Mesenchymal stem cell (in vitro differentiated cells and primary cell): ENCODE data around the gene APBB1IP.

Experiments used
- DNase-seq: peaks from one replicate; pipeline ENCODE4 v3.0.0-alpha.2; 2013
- H2AFZ ChIP-seq: one replicate; pipeline ENCODE4 v1.6.1; 2013; ENCODE audit warnings: low read depth, mild to moderate bottlenecking, control low read depth, inconsistent platforms, low read length, moderate library complexity
- H2AK5ac ChIP-seq: 2 replicates; pipeline ENCODE4 v1.6.1; 2013; ENCODE audit warnings: low read length, moderate library complexity, mild to moderate bottlenecking, inconsistent platforms; ENCODE audit not compliant: severe bottlenecking
- H2BK120ac ChIP-seq: one replicate; pipeline ENCODE4 v1.6.1; 2013; ENCODE audit warnings: low read depth, mild to moderate bottlenecking, inconsistent platforms, low read length, moderate library complexity
- H2BK12ac ChIP-seq, 2 experiments: one replicate each; pipeline ENCODE4 v1.6.1; 2013; ENCODE audit warnings: inconsistent platforms in 2 of 2, low read length in 2 of 2, mild to moderate bottlenecking in 2 of 2, moderate library complexity in 2 of 2, control low read depth in 1 of 2
- H2BK15ac ChIP-seq: one replicate; pipeline ENCODE4 v1.6.1; 2013; ENCODE audit warnings: mild to moderate bottlenecking, low read depth, inconsistent platforms; ENCODE audit not compliant: poor library complexity, severe bottlenecking
- H2BK5ac ChIP-seq: 2 replicates; pipeline ENCODE4 v1.6.1; 2013; ENCODE audit warnings: low read depth, mild to moderate bottlenecking, low read length, control low read depth, inconsistent platforms; ENCODE audit not compliant: poor library complexity, severe bottlenecking
- H3K14ac ChIP-seq, 2 experiments: one replicate each; pipeline ENCODE4 v1.6.1; 2013; ENCODE audit warnings: inconsistent platforms in 2 of 2, low read length in 2 of 2, control low read depth in 1 of 2, mild to moderate bottlenecking in 1 of 2, moderate library complexity in 1 of 2
- H3K18ac ChIP-seq, 2 experiments: one replicate each; pipeline ENCODE4 v1.6.1; 2013; ENCODE audit warnings: inconsistent platforms in 2 of 2, low read length in 2 of 2, control low read depth in 1 of 2, low read depth in 1 of 2, mild to moderate bottlenecking in 1 of 2
- H3K23ac ChIP-seq, 2 experiments: one replicate each; pipeline ENCODE4 v1.6.1; 2013; ENCODE audit warnings: inconsistent platforms in 2 of 2, low read length in 2 of 2, mild to moderate bottlenecking in 2 of 2, moderate library complexity in 2 of 2, control low read depth in 1 of 2
- H3K27ac ChIP-seq: 2 replicates; pipeline ENCODE4 v1.5.1; 2013; ENCODE audit warnings: mild to moderate bottlenecking, moderate library complexity, low read length, control low read depth, inconsistent platforms; ENCODE audit not compliant: poor library complexity, severe bottlenecking
- H3K27me3 ChIP-seq, 2 experiments: 2 replicates each; pipeline versions ENCODE4 v1.6.1 to v1.7.0; 2013; ENCODE audit warnings: low read length in 2 of 2, mild to moderate bottlenecking in 2 of 2, moderate library complexity in 2 of 2, control low read depth in 1 of 2, inconsistent platforms in 1 of 2; ENCODE audit not compliant: control insufficient read depth in 1 of 2, insufficient read depth in 1 of 2
- H3K36me3 ChIP-seq, 2 experiments: 2 replicates each; pipeline versions ENCODE4 v1.6.1 to v1.7.0; 2013; ENCODE audit warnings: low read length in 2 of 2, control low read depth in 1 of 2, inconsistent platforms in 1 of 2, low read depth in 1 of 2, mild to moderate bottlenecking in 1 of 2; ENCODE audit not compliant: insufficient read depth in 2 of 2, control insufficient read depth in 1 of 2
- H3K4ac ChIP-seq, 2 experiments: one replicate each; pipeline ENCODE4 v1.6.1; 2013; ENCODE audit warnings: inconsistent platforms in 2 of 2, low read length in 2 of 2, mild to moderate bottlenecking in 2 of 2, moderate library complexity in 2 of 2, control low read depth in 1 of 2, low read depth in 1 of 2
- H3K4me1 ChIP-seq: 2 replicates; pipeline ENCODE4 v1.6.1; 2013; ENCODE audit warnings: low read depth, low read length, control low read depth; ENCODE audit not compliant: control insufficient read depth, insufficient read depth
- H3K4me2 ChIP-seq: 2 replicates; pipeline ENCODE4 v1.6.1; 2013; ENCODE audit warnings: low read length, mild to moderate bottlenecking, inconsistent platforms; ENCODE audit not compliant: poor library complexity, severe bottlenecking
- H3K4me3 ChIP-seq, 2 experiments: 2 replicates each; pipeline versions ENCODE4 v1.5.1 to v1.7.0; 2013; ENCODE audit warnings: low read length in 2 of 2, mild to moderate bottlenecking in 2 of 2, control low read depth in 1 of 2, low read depth in 1 of 2; ENCODE audit not compliant: insufficient read depth in 1 of 2
- H3K79me1 ChIP-seq: replicated peaks from 2 replicates; pipeline ENCODE4 v1.6.1; 2013; ENCODE audit warnings: mild to moderate bottlenecking, control low read depth, low read length, inconsistent platforms; ENCODE audit not compliant: poor library complexity, severe bottlenecking
- H3K9ac ChIP-seq: 2 replicates; pipeline ENCODE4 v1.7.0; 2013; ENCODE audit warnings: mild to moderate bottlenecking, low read length, moderate library complexity
- H3K9me3 ChIP-seq: 2 replicates; pipeline ENCODE4 v1.7.0; 2013; ENCODE audit warnings: mild to moderate bottlenecking, low read length; ENCODE audit not compliant: control insufficient read depth
- H4K8ac ChIP-seq: one replicate; pipeline ENCODE4 v1.6.1; 2013; ENCODE audit warnings: inconsistent platforms, mild to moderate bottlenecking, low read length, moderate library complexity
- H4K91ac ChIP-seq: one replicate; pipeline ENCODE4 v1.6.1; 2013; ENCODE audit warnings: mild to moderate bottlenecking, low read length, inconsistent platforms
- WGBS: methylation state at CpG from one replicate; pipeline ENCODE4 v1.1.7; 2013; ENCODE audit warnings: mixed read lengths; 5-methylcytosine and 5-hydroxymethylcytosine counted together

APBB1IP gene

DNA sequence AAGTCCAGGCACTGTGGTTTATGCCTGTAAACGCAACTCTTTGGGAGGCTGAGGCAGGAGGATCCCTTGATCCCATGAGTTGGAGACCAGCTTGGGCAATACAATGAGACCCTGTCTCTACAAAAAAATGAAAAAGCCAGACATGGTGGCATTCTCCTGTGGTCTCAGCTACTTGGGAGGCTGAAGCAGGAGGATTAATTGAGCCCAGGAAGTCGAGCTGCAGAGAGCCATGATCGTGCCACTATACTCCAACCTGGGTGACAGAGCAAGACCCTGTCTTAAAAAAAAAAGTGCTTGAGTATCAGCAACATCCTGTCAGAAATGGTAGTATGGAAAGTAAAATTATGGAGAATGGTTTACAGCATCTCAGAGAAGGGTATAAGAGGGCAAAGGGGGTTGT lies 11.6 kb downstream of the APBB1IP start:
- DNase-seq = no peak
- no peaks in the 10 kb centered on the region for H3K79me1 ChIP-seq
- H2BK5ac ChIP-seq = no peak overlapping the region
- no peak overlapping the region for H3K23ac ChIP-seq
- no peak overlapping the region for H2AK5ac ChIP-seq
- no peaks in the 10 kb centered on the region for H3K9me3 ChIP-seq
- H3K4ac ChIP-seq = no peak overlapping the region
- no peak overlapping the region for H3K4me2 ChIP-seq
- 43% methylated on average over 3 of the region's 3 CpGs for WGBS
- no peak overlapping the region for H2BK12ac ChIP-seq
- peaks cover 0 to 48% of the 10 kb centered on the region in 2 experiments for H3K36me3 ChIP-seq
- no peak overlapping the region for H3K18ac ChIP-seq
- H3K27ac ChIP-seq = no peak overlapping the region
- H3K27me3 ChIP-seq = no peaks in the 10 kb centered on the region
- no peak overlapping the region for H3K4me3 ChIP-seq
- no peak overlapping the region for H2AFZ ChIP-seq
- no peak overlapping the region for H3K9ac ChIP-seq
- H4K8ac ChIP-seq = no peak overlapping the region
- H2BK120ac ChIP-seq = no peak overlapping the region
- H3K4me1 ChIP-seq = no peaks in the 10 kb centered on the region
- H3K14ac ChIP-seq = no peak overlapping the region
- H2BK15ac ChIP-seq = no peak overlapping the region
- H4K91ac ChIP-seq = no peak overlapping the region

DNA sequence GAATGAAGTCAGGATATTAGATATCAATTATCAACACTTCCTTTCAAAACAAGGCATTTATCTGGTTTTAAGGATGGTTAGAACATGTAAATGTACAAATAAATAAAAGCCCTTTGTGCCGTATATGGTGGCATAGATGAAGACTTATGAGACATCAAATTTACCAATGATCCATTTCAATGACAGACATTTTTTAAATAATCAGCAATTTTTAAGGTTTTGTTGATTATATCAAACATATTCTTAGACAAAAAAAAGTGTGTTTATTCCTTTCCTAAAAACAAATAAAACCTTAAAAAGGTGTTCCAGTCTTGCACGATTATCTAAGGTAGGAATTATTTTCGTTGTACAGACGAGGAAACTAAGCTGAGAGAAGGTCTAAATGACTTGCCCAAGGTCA lies 13.8 kb downstream of the APBB1IP start:
- Histone ChIP-seq H3K4me3 (no peak overlapping the region), H2BK120ac (no peak overlapping the region), H3K18ac (no peak overlapping the region), H2BK12ac (no peak overlapping the region), H3K27ac (no peak overlapping the region), H3K4me1 (no peaks in the 10 kb centered on the region), H3K14ac (no peak overlapping the region), H3K4ac (no peak overlapping the region), H3K23ac (no peak overlapping the region), H4K8ac (no peak overlapping the region), H3K79me1 (no peaks in the 10 kb centered on the region), H3K27me3 (no peaks in the 10 kb centered on the region), H3K4me2 (no peak overlapping the region), H2AK5ac (no peak overlapping the region), H4K91ac (no peak overlapping the region), H3K9me3 (no peaks in the 10 kb centered on the region), H2AFZ (no peak overlapping the region), H2BK5ac (no peak overlapping the region), H3K9ac (no peak overlapping the region), H2BK15ac (no peak overlapping the region), H3K36me3 (peaks cover 0 to 39% of the 10 kb centered on the region in 2 experiments)
- 33% methylated on average over 2 of the region's 4 CpGs for WGBS
- no peak for DNase-seq

- no peak overlapping the region for H3K14ac ChIP-seq
- 31% methylated on average over 2 of the region's 2 CpGs for WGBS
- no peak overlapping the region for H3K27ac ChIP-seq
- no peak overlapping the region for H3K9ac ChIP-seq
- H4K91ac ChIP-seq = no peak overlapping the region
- no peak overlapping the region for H3K4me3 ChIP-seq
- no peak overlapping the region for H3K4me2 ChIP-seq
- no peaks in the 10 kb centered on the region for H3K4me1 ChIP-seq
- H3K79me1 ChIP-seq = no peaks in the 10 kb centered on the region
- no peak overlapping the region for H3K23ac ChIP-seq
- no peaks in the 10 kb centered on the region for H3K9me3 ChIP-seq
- no peak overlapping the region for H2AK5ac ChIP-seq
- H2BK15ac ChIP-seq = no peak overlapping the region
- H2AFZ ChIP-seq = no peak overlapping the region
- H4K8ac ChIP-seq = no peak overlapping the region
- H2BK5ac ChIP-seq = no peak overlapping the region
- no peak overlapping the region for H3K18ac ChIP-seq
- no peak overlapping the region for H2BK12ac ChIP-seq
- H2BK120ac ChIP-seq = no peak overlapping the region
- no peak for DNase-seq
- H3K27me3 ChIP-seq = no peaks in the 10 kb centered on the region
- no peak overlapping the region for H3K4ac ChIP-seq
- H3K36me3 ChIP-seq = peaks cover 0 to 37% of the 10 kb centered on the region in 2 experiments
These were observed 15.7 kb downstream of the APBB1IP start for GRCh38 chr10:26453850-26454249.

DNA sequence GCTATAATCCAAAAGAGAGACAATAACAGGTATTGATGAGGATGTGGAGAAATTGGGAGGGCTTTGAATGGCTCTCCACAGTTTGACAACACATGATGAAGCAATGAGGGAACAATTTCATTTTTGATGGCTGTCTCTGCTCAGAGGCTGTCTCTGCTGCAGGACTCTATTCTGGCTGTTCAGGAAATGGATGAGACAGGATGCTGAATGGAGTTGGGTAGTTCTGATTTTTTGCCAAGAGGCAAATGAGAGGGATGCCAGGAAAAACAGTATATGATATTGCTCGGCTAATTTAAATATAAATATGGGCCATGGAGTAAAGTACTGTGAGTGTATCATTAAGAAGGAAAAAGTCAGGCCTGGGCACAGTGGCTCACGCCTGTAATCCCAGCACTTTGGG lies 16.8 kb downstream of the APBB1IP start:
- Histone ChIP-seq H3K9ac (no peak overlapping the region), H2AFZ (no peak overlapping the region), H2BK12ac (no peak overlapping the region), H3K9me3 (no peaks in the 10 kb centered on the region), H2BK15ac (no peak overlapping the region), H3K36me3 (peaks cover 0 to 28% of the 10 kb centered on the region in 2 experiments), H4K91ac (no peak overlapping the region), H4K8ac (no peak overlapping the region), H3K27me3 (no peaks in the 10 kb centered on the region), H3K14ac (no peak overlapping the region), H3K18ac (no peak overlapping the region), H2BK5ac (no peak overlapping the region), H3K4me3 (no peak overlapping the region), H3K4ac (no peak overlapping the region), H3K79me1 (no peaks in the 10 kb centered on the region), H3K4me1 (no peaks in the 10 kb centered on the region), H2AK5ac (no peak overlapping the region), H3K27ac (no peak overlapping the region), H3K4me2 (no peak overlapping the region), H3K23ac (no peak overlapping the region), H2BK120ac (no peak overlapping the region)
- no peak for DNase-seq
- 79% methylated on average over 2 of the region's 2 CpGs for WGBS
